ENCODE results near the gene CATSPER1. TPM values are rescaled to one million over a fixed set of nuclear protein-coding genes. Genes with fewer than 3 reads are reported as not detected.

Gene CATSPER1
- total RNA-seq, 2 donors from 2014 or later: 0.35 TPM; not detected in 1

GRCh38 chr11:66042227-66042995 is 16.1 kb upstream of the CATSPER1 start:
- Histone ChIP-seq H3K36me3 (no peaks in the 10 kb centered on the region), H3K27ac (no peak overlapping the region), H3K9me3 (no peaks in the 10 kb centered on the region), H3K4me1 (no peaks in the 10 kb centered on the region), H3K27me3 (no peaks in the 10 kb centered on the region), H3K4me3 (no peak overlapping the region), H3K9ac (ENCODE audit: low read depth in 2 of 2, low read length in 2 of 2) (no peak overlapping the region)
- intact Hi-C loops (cut with DNase I): no loop called here
- no peak for DNase-seq
- TF ChIP-seq CTCF (IDR thresholded peaks at IDR 0.05): no peak

- Histone ChIP-seq H3K27ac (no peak overlapping the region), H3K4me1 (no peaks in the 10 kb centered on the region), H3K4me3 (no peak overlapping the region), H3K27me3 (no peaks in the 10 kb centered on the region), H3K9me3 (no peaks in the 10 kb centered on the region), H3K36me3 (no peaks in the 10 kb centered on the region), H3K9ac (ENCODE audit: low read depth in 2 of 2, low read length in 2 of 2) (no peak overlapping the region)
- intact Hi-C loops (cut with DNase I): no loop called here
- DNase-seq: no peak
- no peak for TF ChIP-seq CTCF (IDR thresholded peaks at IDR 0.05)
Measured at GRCh38 chr11:66039765-66040164, 13.5 kb upstream of the CATSPER1 start.

GRCh38 chr11:66037327-66037726 is 11.0 kb upstream of the CATSPER1 start:
- Histone ChIP-seq H3K4me1 (no peaks in the 10 kb centered on the region), H3K27ac (no peak overlapping the region), H3K9ac (ENCODE audit: low read depth in 2 of 2, low read length in 2 of 2) (no peak overlapping the region), H3K9me3 (no peaks in the 10 kb centered on the region), H3K27me3 (no peaks in the 10 kb centered on the region), H3K36me3 (no peaks in the 10 kb centered on the region), H3K4me3 (no peak overlapping the region)
- no peak for TF ChIP-seq CTCF (IDR thresholded peaks at IDR 0.05)
- intact Hi-C loops (cut with DNase I): no loop called here
- DNase-seq: no peak

GRCh38 chr11:66036334-66036710 is 10.0 kb upstream of the CATSPER1 start:
- H3K4me3 ChIP-seq: no peak overlapping the region
- no peak overlapping the region for H3K27ac ChIP-seq
- H3K36me3 ChIP-seq: no peaks in the 10 kb centered on the region
- no peaks in the 10 kb centered on the region for H3K9me3 ChIP-seq
- no peaks in the 10 kb centered on the region for H3K4me1 ChIP-seq
- no peak for TF ChIP-seq CTCF (IDR thresholded peaks at IDR 0.05)
- intact Hi-C loops (cut with DNase I): no loop called here
- DNase-seq: no peak
- no peaks in the 10 kb centered on the region for H3K27me3 ChIP-seq
- H3K9ac ChIP-seq (ENCODE audit: low read depth in 2 of 2, low read length in 2 of 2): no peak overlapping the region

GRCh38 chr11:66035653-66036333 is 9.5 kb upstream of the CATSPER1 start:
- intact Hi-C loops (cut with DNase I): no loop called here
- TF ChIP-seq CTCF (IDR thresholded peaks at IDR 0.05): no peak
- no peaks in the 10 kb centered on the region for H3K36me3 ChIP-seq
- no peaks in the 10 kb centered on the region for H3K4me1 ChIP-seq
- H3K27me3 ChIP-seq: no peaks in the 10 kb centered on the region
- no peak overlapping the region for H3K4me3 ChIP-seq
- H3K9me3 ChIP-seq: no peaks in the 10 kb centered on the region
- no peak for DNase-seq
- H3K9ac ChIP-seq (ENCODE audit: low read depth in 2 of 2, low read length in 2 of 2): no peak overlapping the region
- H3K27ac ChIP-seq: no peak overlapping the region

All from colonic mucosa (tissue), 4 donors.